GM21576 (cell line): ENCODE data around the gene ARHGEF2.
"Not testable (repeated sequence)": the region's sequence is repeated elsewhere in the genome, so short reads cannot be mapped to it uniquely, and the experiment has no call there.

Experiments used
- ATAC-seq: cut with Tn5 transposase; IDR thresholded peaks from one replicate; pipeline ENCODE4 v1.9.1; 2021; ENCODE audit warnings: mild to moderate bottlenecking, moderate library complexity; ENCODE audit not compliant: unreplicated experiment

Gene ARHGEF2

DNA sequence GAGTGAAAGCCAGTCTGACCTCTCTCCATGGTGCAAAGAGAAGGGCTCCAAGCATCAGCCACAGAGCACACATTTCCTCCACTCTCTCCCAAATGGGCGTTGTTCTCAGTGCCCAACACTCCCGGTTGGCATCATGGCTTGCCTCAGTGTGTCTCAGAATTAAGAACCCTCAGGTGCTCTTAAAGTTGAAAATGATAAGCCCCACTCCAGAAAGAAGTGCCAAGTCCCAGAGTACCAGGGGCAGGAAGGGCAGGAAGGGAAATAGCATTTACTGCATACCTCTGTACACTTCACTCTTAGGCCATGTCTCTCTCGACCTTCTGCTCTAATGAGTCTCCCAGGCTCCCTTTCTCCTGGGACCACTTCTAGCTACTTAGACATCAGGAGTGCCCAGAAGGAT, 15.2 kb upstream of the ARHGEF2 start:
- ATAC-seq = no peak

DNA sequence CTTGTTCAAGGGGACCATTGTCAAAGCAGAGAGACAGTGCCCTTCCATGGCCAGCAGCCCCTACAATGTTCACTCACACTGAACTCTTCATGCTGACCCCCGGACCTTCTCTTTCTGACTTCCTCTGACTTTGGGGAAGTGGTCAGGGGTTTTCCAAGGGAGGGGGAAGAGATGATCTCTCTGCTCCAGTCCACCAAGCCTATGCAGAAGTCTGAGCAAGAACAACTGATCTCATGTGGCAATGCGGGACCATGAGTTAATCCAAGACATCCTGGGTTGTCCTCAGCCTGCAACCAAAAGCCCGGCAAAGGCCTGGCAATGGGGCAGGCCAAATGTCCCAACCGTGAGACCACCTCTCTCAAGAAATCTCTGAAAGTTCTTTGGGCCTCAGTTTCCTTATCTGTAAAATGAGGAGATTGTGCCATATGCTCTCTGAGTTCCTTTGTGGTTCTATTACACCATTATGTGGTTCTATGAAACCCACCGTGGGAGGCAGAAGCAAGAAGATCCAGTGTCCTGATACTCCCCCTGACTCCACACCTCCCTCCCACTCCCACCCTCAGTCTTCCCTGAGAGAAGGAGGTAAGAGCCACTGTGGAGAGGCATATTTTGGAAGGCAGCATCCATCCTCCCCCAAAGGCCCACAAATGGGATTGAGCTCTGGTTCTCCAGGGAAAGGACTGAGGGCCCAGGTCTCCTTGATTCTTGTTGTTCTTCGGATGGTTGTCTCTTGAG, 11.8 kb upstream of the ARHGEF2 start:
- no peak for ATAC-seq

DNA sequence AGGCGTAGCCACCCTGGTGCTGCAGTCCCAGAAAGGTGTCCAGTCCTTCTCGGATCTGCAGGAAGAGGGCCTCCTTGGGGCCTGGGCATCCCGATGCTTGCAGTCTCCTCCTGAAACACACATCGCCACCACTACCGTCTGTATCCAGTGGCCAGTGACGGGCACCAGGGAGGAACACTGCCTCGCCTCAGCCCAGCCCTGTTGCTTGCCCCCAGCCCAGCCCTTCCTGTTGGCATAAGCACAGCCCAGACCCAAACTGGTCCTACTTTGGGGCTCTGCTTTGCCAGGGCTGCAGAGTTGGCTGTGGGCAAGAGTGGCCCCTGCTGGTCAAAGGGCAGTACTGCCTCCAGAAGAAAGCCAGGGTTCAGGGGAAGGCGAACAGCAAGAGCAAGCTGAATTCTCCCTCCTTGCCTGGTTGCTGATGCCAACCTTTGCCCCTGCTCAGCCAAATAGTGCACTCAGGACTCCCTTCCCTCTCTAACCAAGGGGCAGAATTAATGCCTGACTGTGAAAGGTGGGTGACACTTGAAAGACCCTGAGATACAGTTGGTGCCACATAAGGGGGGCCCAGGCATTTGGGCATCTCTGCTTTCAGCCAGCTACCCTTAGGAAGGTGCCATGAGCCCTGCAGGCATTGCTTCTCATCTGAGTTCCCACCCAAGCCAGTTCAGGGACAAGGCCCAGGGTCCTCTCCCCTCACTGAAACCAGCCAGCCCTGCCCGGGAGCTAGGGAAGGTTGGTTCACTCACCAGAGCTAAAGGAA, 11.1 kb upstream of the ARHGEF2 start:
- ATAC-seq = no peak

DNA sequence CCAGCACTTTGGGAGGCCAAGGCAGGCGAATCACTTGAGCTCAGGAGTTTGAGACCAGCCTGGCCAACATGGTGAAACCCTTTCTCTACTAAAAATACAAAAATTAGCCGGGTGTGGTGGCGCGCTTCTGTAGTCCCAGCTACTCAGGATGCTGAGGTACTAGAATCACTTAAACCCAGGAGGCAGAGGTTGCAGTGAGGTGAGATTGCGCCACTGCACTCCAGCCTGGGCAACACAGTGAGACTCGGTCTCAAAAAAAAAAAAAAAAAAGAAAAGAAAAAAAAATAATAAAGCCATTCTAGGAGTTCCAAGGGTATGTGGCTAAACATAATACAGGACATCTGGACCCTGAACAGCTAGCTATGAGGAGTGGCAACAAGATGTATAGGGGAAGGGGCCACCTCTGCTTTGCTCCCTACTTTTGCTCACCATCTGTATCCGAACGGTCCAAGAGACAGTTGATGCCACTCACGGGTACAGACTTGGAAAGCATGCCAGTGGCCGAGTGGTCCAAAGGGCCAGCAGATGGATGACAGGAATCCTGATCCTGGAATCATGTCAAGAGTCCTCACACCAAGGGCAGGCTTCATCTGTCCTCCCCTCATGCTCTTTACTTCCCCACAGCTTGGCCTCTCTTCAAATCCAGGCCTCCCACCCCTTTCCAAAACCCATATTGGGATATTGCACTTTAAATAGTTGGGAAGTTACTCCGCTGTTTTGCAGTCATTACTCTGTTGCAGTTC, 6.7 kb upstream of the ARHGEF2 start:
- ATAC-seq = not testable (repeated sequence)

DNA sequence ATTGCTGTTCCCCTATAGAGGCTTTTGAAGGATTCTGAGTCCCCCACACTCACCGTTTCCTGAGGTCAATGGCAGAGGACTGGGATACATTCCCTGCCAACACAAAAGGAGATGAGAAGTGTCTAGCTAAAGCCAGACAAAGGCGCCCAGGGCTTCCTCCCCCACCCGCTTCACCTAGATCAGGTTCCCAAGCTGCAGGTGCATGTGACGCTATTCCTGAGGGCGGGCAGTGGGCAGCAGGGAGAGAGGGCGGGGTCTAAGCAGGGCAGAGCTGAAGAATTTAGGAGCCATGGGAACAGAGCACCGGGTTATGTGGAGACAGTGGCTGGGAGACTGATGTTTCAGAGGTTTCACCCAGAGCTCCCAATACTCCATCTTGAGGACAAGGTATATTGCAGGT, 6.0 kb upstream of the ARHGEF2 start:
- ATAC-seq = no peak

DNA sequence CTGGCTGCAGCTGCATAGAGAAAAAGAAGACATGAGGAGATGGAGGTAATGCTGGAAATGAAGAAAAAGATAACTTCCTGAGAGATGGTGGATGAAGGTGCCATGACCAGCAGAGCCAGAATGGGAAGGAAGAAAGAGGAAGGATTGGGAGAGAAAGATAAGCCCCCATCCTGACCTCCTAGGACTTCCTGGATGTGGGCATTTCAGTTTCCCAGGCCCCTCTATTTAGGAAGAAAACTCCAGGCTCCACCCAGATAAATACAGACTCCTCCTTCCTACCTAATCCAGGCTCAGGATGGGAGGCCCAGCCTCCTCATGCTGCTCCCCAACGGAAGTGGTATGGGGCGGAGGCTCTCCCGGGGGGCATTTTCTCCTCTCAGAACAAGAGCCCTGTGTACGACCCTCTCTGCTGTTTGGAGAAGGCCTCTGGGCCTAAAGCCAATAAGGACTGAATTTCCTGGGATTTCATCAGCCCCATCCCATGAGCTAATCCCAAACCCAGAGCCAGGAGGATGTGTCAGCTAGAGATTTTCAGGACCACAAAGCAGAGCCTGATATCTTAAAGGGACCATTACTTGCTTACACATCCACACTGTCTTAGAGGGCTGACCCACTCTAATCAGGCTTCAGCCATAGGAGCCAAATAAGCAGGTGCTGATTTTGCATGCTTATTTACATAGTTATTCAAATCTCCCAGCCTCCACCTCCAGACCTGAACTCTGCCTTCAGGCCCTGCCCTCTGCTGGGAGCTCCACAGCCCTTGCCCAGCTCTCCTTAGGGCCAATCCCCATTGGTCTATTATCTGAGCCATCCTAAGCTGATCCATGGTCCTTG, 5.1 kb upstream of the ARHGEF2 start:
- ATAC-seq = no peak

DNA sequence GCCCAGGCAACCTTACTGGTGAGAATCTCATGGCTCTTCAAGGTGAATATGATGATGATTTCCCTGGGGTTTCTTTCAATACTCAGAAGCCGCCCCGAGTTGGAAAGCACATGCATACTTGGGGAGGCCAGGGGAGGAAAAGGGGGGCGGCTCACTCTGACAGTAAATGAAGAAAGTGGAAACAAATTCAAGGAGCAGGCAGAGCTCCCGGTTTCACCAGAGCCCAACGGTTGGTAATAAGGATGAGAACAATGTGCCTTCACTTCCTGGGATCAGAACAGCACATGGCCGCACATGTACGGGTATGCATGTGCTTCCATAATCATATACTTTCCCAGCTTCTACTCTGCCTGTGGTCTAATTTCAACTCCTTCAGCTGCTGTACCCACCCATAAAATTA, 3.8 kb upstream of the ARHGEF2 start:
- no peak for ATAC-seq

DNA sequence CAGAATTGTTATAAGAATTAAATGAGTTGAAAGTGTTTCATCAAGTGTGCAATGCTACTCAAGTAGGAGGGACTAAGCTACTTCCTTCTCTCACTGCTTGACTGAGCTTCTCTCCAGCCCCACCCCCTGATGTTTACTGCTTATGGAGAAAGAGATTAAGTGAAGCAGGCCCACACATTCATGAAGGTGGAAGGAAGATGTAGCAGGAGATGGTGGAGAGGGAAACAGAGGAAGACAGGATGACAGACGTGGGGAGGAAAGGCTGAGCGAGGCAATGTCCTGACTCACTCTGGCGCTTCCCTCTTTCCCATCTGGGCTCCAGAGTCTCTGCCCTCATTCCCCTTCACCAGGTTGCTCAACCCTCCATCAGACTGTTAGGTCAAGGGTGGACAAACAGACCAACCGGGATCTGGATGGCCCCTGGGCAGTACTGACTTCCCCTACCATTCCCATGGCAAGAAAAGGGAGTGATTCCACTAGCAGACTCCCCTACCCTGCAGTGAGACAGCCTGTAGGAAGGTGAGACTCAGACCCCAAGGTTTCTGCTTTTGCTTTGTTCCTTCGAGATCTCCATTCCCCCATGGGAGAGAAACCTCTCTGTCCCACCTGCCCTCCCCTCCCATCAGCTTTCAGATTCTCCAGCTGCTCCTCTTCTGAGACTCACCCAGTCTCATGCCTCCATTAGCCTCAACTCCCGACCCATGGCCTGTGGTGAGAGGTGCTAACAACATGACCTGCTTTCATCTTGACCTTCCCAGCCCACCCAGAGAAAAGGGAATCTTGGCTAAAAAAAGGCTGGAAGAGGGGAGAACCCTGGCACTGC, 3.1 kb upstream of the ARHGEF2 start:
- ATAC-seq = no peak

DNA sequence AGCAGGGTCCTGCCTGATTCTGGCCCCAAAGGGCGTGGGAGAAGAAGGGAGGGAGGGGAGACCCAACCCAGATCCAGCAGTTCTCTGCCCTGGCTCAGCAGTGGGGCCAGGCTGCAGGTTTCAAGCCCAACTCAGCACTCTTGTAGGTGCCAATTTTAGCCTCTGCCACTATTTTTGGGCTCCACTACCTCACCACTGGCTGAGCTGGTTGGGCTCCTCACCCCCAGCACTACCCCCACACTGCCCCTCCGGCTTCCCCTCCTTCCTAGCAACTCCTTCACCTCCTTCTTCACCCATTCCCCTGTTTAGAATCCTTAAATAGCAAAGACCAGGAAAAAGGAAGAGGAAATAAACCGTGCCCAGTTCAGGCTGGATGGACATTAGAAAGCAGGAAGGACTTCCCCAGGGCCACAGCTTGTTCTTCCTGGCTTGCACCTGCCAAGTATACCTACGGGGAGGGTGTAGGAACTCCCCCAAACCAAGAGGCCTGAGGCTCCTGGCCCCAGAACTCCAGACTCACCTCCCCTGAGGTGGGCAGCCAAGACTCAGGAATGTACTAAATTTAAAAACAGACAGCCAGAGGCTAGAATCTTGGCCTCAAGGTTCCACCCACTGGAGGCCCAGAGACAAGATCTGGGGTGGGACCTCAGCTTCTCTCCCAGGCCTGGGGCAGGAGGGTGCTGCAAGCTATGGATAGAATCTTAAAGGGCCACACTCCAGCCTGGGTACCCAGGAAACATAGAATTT, 1.4 kb upstream of the ARHGEF2 start:
- ATAC-seq = no peak

DNA sequence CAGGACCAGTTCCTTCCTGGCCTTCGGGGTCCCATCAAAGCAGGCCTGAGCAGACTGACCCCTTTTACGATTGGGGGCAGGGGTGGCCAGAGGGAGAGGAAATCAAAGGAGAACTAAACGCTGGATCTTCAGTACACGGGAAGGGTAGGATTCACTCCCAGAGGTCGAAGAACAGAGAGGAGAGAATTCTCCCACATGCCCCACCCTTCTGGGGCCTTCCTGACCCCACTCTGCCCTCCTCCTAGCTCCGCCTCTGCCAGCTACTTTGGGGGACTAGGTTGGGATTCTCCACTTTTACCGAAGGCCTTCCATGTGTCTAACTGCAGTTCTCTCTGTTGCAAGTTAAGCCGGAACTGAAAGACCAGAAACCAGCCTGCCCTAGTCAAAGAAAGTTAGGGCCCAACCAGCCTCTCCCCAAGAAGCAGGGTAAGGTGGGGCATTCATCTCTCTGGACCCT, 654 bp upstream of the ARHGEF2 start:
- no peak for ATAC-seq

DNA sequence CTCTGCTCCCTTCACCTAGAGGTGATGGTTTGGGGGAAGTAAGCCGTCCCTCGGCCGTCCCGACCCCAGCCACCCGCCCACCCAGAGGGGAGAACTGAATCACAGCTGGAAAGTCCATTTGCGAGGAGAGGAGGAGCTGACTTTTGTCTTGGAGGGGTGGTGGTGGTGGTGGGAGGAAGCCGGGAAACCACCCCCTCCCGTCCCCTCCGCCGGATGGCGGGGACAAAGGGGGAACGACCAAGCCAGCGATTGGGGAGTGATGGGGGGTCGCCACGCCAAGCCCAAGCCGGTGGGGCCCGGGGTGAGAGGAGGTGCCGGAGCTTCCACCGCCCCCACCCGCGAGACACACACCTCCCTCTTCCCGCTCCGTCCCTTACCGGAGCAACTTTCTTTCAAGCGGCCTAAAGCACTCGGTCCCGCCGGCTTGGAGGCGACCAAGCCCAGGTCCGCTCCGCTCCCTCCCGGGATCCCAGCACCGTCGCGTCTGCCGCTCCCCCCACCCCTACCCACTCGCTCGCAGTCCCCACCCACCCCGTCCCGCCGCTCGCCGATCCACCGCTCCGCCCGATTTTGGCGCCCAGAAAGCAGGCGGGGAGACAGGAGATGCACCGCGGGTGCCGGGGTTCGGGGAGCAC, 540 bp downstream of the ARHGEF2 start:
- no peak for ATAC-seq

DNA sequence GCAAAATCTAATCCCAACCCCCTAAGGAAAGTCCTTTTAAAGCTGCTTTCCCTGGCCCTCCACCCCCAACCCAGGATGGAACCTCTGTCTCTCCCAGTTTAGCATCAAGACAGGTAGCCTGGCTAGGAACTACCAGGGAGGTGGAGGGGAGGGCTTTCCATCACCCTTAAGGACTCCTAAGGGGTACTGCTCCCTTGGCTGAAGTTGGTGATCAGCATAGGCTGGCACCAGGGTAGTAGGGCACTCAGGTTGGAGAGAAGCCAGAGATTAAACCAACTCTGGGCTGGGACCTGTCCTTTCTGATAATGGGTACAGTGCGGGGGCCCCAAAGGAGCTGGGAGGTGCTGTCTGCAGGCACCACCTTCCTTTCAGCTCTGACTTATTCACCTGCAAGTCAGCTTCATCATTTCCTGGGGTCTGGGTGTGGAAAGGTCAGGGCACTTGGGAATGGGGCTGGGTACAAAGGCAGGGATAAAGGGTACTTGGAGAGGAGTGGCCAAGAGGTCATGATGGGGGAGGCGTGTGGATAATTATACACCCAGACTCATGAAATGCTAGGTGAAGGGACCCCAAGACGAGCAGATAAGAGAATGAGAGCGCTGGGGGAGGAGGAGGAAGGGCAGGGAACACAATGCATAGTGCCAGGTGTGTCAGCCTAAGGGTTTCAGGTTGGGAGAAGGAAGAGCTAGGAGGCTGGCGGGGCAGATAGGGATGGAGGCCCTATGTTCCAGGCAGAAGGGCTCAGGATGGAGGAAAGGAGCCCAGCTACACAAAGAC, 1.2 kb downstream of the ARHGEF2 start:
- no peak for ATAC-seq

DNA sequence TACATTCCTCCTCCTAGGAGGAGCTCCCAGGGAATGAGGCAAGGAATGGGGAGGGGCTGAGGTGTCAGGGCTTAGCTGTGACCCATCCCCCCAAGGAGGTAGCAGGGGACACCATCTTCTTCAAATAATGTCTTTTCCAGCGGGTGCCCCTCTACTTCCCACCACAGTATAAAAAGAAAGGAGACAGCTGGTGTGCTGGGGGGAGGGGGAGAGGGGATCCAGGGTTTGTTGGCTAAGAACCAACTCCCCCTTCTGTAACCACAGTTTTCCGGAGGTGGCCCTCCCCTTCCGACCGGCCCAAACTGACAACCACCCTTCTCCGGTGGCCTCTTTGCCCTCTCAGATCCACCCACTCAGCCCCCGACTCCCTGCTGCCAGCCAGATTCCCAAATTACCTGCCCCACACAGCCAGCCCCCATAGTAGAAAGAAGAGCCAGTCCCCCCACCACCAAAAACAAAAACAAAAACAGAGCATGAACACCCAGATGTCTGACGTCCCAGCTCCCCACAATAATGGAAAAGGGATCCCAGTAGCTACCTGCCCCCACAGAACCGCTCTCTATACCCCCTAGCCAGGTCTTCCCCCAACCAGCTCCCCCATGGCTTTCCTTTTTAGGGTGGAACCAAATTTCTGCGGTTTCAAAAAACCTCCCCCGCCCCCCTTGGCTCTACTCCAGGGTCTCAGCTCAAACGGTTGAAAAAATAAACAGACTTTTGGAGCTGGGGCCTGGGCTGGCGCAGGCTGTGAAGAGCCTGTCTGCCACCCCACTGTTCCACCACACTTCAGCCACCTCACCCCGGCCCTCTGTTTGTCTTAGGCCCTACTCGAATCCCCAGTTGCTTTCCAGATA, 2.1 kb downstream of the ARHGEF2 start:
- ATAC-seq = no peak

DNA sequence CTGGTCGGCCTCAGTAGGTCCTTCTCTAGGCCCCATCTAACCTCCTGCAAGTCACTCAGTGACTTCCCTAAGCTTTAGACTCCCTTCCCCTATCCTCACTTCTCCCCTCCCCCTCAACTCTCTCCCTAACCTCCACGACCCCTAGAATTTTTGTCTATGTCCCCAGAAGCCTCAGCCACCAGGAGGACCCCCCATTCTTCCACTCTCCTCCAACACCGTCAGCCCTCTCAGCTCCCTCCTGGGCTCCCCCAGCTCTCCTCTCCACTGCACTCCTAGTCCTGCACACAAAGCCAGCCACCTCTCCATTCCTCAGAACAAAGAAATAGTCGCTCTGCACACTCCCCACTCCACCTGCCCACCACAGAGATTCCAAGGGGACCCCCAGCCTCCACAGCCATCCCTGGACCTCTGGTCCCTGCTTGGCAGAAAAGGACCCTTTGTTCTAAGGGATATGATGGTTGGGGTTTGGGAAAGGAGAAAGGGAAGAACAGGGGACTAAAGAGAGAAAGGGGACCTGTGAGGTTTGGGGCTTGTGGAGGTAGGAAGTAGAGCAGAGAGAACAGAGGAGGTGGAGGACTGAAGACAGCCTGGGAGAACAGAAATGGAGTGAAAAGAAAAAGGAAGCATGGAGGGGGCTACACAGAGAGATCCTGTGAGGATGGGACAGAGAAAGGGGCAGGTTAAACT, 2.8 kb downstream of the ARHGEF2 start:
- ATAC-seq = no peak

DNA sequence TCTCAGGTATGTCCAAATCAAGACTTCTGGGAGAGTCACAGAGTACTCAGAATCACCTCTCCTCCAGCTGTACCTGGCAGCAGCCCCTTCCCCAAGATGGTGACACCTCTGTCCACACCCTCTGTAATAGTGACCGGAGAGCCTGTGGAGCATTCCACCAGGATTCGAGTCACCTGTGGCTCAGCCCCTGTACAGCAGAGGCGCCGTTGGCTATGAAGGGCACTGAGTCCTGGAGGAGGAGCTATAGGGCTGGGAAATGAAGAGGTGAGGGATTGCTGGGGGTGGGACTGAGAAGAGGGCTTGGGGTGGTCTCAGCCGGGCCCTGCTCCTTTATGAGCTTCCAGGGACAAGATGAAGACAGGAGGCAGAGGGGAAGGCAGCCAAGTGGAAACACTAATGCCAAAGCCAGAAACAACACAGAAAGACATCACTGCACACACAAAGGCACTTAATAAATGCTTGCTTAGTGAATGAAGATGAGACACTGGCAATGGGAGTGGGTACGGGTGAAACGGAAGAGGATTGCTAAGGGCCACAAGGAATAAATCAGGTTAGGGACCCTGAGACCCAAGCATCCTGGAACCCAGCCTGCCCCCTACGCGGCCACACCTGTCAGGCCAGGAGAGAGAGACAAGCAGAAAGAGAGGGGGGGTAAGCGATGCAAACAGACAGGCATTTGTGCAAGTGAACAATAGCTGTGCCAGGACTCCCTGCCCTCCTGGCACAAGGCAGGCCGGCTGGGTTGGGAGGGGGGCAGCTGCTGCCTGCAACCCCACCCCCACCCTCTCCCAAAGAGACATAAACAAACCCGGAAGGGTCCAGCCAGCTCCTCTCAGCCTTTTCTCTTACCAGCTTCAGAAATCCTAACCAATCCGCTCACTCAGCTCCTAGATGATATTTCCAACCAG, 3.9 kb downstream of the ARHGEF2 start:
- no peak for ATAC-seq

DNA sequence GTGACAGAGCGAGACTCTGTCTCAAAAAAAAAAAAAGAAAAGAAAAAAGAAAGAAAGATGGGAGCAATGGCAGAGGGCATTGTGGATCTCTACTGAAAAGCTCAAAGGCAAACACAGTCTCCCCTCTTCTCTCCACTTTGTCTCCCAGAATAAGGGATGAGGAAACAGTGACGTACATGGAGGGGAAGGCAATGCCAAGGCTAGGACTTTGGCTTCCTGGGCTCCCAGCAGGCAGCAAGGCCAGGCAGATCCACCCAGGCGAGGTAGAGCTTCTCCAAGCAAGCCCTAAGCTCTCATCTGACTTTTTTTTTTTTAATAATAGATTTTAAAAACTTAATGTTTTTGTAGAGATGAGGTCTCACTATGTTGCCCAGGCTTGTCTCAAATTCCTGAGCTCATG, 4.6 kb downstream of the ARHGEF2 start:
- ATAC-seq = no peak
